HL-60 (cell line): ENCODE measurements around the gene PHB1.
A peak's percentile ranks its signal among the peaks of the same experiment; 100 is the strongest.

ENCODE experiments used
- DNase-seq, 2 experiments: peaks; one replicate each; pipeline ENCODE4 v3.0.0-alpha.2; 2010 to 2020; ENCODE audit warnings: low read depth in 1 of 2, low spot score in 1 of 2
- H3K27ac ChIP-seq: fragments of 250-450 bp; sonication (Bioruptor Pico); replicated peaks from 2 replicates; pipeline ENCODE4 v1.5.1; 2020; ENCODE audit warnings: mild to moderate bottlenecking, moderate library complexity
- H3K27me3 ChIP-seq: fragments of 250-450 bp; sonication (Bioruptor Pico); 2 replicates; pipeline ENCODE4 v1.5.1; 2021; ENCODE audit warnings: mild to moderate bottlenecking, moderate library complexity; ENCODE audit not compliant: insufficient read depth, poor library complexity, severe bottlenecking
- H3K4me3 ChIP-seq: replicated peaks from 2 replicates; pipeline ENCODE4 v1.5.1; 2011; ENCODE audit warnings: mild to moderate bottlenecking, control low read depth, low read length; ENCODE audit not compliant: insufficient read depth
- GABPA ChIP-seq: IDR thresholded peaks from 2 replicates; pipeline ENCODE4 v1.6.1; 2012; ENCODE audit warnings: low read depth
- POLR2AphosphoS5 ChIP-seq: IDR thresholded peaks from 2 replicates; pipeline ENCODE4 v1.6.1; 2012; ENCODE audit warnings: low read depth
- REST ChIP-seq: IDR thresholded peaks from 2 replicates; pipeline ENCODE4 v1.6.1; 2012; ENCODE audit warnings: low read depth; ENCODE audit not compliant: insufficient replicate concordance
- SPI1 ChIP-seq: IDR thresholded peaks from 2 replicates; pipeline ENCODE4 v1.6.1; 2012; ENCODE audit warnings: low read depth, mild to moderate bottlenecking, borderline replicate concordance
- TF ChIP-seq, protein P1 (sequence below): IDR thresholded peaks from one replicate; pipeline ENCODE4 v1.5.1; 2011; ENCODE audit warnings: low read length, control low read depth, inconsistent platforms; ENCODE audit not compliant: insufficient read depth

The PHB1 gene

DNA sequence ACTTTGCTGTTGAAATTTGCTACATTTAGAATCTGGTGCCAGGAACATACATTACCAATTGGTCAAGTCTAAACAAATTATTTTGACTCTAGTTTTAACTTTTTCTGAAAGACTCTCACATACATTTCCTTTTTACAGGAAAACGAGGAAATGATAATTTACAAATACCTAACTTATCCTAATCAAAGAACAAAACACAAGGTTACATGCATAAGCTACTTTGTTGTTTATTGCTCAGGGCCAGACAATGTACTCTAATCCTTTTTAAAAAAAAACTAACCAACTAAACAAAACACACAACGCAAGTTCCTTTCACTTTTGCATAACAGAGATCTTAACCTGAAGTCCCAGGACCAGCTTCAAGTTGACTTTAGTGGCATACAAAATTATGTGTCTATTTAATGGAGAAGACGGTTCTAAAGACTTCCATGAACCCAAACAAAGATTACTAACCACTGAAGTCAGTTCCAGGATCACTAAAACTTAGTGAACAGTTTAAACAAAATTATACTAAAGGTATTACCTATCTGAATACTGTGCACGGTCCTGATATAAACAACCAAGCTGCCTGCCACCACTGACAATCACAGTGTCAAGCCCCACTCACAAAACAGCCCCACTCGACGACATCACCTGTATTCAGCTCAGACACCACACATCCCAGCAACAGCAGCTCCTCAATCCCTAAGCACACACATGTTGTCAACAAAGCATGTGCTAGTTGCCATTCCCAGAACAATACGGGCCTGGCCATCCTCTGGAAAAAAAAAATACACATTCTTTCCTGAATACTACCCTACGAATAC, 54.5 kb downstream of the PHB1 start:
- H3K4me3 ChIP-seq: peak overlapping the region; percentile 82
- H3K27ac ChIP-seq: 0 out of 2 replicates have a peak overlapping the region, but pooled peaks have one; percentile 13
- no peak for DNase-seq
- H3K27me3 ChIP-seq: no peaks in the 10 kb centered on the region
- TF ChIP-seq, protein P1, sequence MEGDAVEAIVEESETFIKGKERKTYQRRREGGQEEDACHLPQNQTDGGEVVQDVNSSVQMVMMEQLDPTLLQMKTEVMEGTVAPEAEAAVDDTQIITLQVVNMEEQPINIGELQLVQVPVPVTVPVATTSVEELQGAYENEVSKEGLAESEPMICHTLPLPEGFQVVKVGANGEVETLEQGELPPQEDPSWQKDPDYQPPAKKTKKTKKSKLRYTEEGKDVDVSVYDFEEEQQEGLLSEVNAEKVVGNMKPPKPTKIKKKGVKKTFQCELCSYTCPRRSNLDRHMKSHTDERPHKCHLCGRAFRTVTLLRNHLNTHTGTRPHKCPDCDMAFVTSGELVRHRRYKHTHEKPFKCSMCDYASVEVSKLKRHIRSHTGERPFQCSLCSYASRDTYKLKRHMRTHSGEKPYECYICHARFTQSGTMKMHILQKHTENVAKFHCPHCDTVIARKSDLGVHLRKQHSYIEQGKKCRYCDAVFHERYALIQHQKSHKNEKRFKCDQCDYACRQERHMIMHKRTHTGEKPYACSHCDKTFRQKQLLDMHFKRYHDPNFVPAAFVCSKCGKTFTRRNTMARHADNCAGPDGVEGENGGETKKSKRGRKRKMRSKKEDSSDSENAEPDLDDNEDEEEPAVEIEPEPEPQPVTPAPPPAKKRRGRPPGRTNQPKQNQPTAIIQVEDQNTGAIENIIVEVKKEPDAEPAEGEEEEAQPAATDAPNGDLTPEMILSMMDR: no peak
- no peak for TF ChIP-seq GABPA
- no peak for TF ChIP-seq POLR2AphosphoS5

GRCh38 chr17:49358641-49359247, 55.9 kb downstream of the PHB1 start:
- Histone ChIP-seq H3K27ac (no peak overlapping the region), H3K4me3 (no peak overlapping the region), H3K27me3 (no peaks in the 10 kb centered on the region)
- peak in 1 of 2 experiments; percentile 26 for DNase-seq
- TF ChIP-seq POLR2AphosphoS5 (no peak), GABPA (no peak), SPI1 (no peak), REST (no peak)
- TF ChIP-seq, protein P1: no peak

- Histone ChIP-seq H3K27me3 (no peaks in the 10 kb centered on the region), H3K27ac (no peak overlapping the region), H3K4me3 (no peak overlapping the region)
- TF ChIP-seq REST: no peak
- TF ChIP-seq SPI1: no peak
- no peak for TF ChIP-seq POLR2AphosphoS5
- TF ChIP-seq, protein P1: no peak
- TF ChIP-seq GABPA: no peak
- no peak for DNase-seq
These were observed 57.2 kb downstream of the PHB1 start for GRCh38 chr17:49357516-49357915.

- no peaks in the 10 kb centered on the region for H3K27me3 ChIP-seq
- TF ChIP-seq REST: no peak
- no peak for TF ChIP-seq SPI1
- TF ChIP-seq GABPA: no peak
- no peak for TF ChIP-seq POLR2AphosphoS5
- TF ChIP-seq, protein P1: no peak
These were observed 58.4 kb downstream of the PHB1 start for GRCh38 chr17:49356320-49356719.

More at GRCh38 chr17:49356320-49356719, 58.4 kb downstream of the PHB1 start:
- Histone ChIP-seq H3K4me3 (no peak overlapping the region), H3K27ac (no peak overlapping the region)
- DNase-seq: no peak
